CD1c-positive myeloid dendritic cell (primary cell): Measurements from ENCODE around the gene SP8.

ENCODE experiments used
- DNase-seq: peaks from one replicate; pipeline ENCODE4 v3.0.0-alpha.2; 2016; ENCODE audit errors: extremely low spot score

Gene SP8

GRCh38 chr7:20754001-20754400 is 32.7 kb downstream of the SP8 start:
- no peak for DNase-seq

GRCh38 chr7:20749906-20750305 is 36.8 kb downstream of the SP8 start:
- no peak for DNase-seq

GRCh38 chr7:20748853-20749252 is 37.8 kb downstream of the SP8 start:
- no peak for DNase-seq

- no peak for DNase-seq
Observed at GRCh38 chr7:20747001-20747400, 39.7 kb downstream of the SP8 start.

- no peak for DNase-seq
Observed at GRCh38 chr7:20745702-20746101, 41.0 kb downstream of the SP8 start.

- no peak for DNase-seq
Observed at GRCh38 chr7:20744954-20745446, 41.7 kb downstream of the SP8 start.

- no peak for DNase-seq
Observed at GRCh38 chr7:20742913-20743312, 43.8 kb downstream of the SP8 start.

GRCh38 chr7:20741801-20742200 is 44.9 kb downstream of the SP8 start:
- no peak for DNase-seq

- no peak for DNase-seq
Observed at GRCh38 chr7:20738518-20739481, 47.9 kb downstream of the SP8 start.

GRCh38 chr7:20737840-20738448 is 48.7 kb downstream of the SP8 start:
- no peak for DNase-seq

GRCh38 chr7:20735346-20736065 is 51.2 kb downstream of the SP8 start:
- no peak for DNase-seq
